NCI-H82 (cell line): ENCODE data around the gene N4BP2L2.

Experiments
- DNase-seq: peaks from one replicate; lab custom pipeline; 2025; lab: John Stamatoyannopoulos, UW

The N4BP2L2 gene

DNA sequence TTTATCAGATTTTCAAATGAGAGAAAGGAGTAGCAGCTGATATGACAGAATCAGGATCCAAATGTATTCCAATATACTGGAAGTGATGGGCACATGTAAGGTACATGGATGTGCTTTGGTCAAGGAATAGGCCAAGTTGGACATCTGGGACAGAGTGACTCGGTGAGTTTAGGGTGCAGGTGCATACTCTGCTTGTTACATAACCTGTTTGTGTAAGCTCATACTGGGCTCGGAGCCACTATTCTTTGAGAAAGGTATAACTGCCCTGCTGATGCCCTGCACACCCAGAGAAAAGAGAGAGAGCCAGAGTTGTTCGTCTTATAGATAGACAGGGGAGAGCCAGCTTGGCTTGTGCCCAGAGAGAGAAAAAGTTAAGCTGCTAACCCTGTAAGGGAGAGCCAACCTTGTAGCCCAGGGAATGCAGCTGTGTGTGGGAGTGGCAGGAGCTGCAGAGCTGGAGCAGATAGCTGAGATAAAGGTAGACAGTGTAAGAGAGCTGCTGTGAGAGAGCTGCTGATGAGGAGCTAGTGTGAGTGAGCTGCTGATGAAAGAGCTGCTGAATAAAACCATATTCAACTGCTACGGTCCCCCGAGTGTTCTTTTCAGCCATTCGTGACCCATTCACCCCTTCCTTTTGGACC, 70.0 kb downstream of the N4BP2L2 start:
- no peak for DNase-seq

GRCh38 chr13:32456591-32456990, 82.0 kb downstream of the N4BP2L2 start:
- DNase-seq, result no peak

GRCh38 chr13:32455594-32455903, 83.0 kb downstream of the N4BP2L2 start:
- DNase-seq, result no peak

DNA sequence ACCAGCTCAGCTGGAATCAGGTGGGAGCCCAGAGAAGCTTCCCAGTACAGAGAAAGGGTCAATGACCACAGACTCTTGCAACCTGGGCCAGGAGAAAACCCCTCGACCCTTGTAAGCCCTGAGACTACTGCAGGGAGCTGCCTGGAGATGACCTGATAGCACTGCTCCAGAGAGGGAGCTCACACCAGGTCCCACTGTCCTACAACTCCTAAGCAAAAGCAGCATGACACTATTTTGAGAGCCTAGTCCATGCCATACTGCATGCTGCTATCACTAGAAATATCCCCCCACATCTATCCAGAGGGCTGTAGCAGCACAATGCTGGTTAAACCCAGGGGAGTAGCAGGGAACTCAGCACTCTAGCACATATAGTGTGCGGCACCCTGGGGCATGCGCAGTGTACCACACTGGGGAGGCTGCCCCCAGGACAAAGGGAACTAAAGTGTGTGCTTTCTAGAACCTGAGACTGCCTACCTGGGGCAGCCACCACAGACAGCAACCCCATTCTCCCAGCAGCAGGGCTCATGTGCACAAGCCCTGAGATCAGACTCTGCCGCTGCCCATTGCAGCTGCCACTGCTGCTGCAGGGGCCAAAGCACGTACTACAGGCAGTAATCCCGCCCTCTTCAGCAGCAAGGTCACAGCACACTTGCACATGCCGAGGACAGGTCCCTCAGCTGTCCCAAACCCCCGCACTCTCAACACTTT, 83.6 kb downstream of the N4BP2L2 start:
- no peak for DNase-seq

DNA sequence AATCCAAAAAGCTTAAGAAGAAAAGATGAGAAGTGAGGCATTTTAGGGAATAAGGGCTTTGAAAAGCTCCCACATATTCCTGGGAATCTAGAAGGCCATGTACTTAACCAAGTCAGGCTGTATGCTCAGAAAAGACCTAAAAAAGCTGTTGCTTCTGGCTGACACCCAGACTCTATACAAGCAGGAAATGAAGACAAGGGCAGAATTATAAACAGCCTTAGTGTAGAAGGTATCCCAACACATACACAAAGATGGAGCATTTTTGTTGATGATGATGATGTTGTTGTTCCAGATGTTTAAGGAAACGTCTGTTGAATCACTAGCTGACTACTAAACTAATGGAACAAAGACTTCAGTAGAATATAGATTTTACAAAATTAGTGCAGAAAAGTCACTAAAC, 84.6 kb downstream of the N4BP2L2 start:
- DNase-seq, result no peak

DNA sequence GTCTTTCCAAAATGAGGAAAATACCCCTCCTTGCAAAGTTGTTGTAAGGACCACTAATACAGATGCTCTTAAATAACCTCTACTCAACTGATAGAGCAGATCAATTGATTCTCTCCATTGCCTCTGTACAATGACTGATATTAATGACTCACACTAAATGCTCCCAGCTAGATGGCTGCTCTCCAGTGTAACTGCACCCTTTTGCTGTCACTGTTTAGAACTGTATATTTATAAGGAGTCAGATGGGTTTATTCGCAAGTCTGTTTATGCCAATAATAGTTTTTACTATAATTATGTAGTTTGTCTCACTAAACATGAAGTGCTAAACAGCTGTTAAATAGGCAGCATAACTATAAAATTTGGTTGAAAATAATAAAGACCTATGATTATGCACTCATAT, 89.6 kb downstream of the N4BP2L2 start:
- DNase-seq, result no peak

DNA sequence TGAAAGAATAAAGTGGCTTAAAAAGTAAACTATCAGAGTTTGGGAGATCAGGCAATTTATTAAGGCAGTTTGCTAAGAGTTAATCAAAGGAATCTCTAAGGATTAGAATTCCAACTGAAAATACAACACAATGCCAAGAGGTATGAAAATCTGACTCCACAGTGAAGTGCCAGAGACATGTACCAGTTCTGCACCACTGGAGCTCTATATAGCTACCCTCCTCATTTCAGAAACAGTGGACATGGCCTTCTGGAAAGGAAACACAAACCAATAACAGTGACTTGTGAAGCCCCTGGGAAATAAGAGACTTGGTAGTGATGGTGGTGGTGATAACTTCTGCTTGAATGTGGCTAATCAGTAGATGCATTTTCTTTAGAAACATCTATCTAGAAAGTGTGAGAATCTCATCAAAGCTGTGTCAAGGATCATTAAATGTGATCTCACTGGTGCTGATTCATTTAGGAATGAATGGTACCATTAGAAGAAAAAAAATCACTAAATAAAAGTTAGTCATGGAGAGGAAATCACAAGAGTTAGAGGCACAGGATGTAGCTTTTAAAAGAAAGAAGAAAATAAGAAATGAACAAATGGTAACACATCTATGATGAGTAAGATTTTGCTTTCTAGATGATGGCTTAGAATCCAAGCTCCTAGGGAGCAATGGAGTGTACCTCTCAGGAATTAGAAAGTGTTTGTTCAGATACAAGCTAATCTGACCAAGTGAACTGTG, 90.5 kb downstream of the N4BP2L2 start:
- DNase-seq, result no peak

DNA sequence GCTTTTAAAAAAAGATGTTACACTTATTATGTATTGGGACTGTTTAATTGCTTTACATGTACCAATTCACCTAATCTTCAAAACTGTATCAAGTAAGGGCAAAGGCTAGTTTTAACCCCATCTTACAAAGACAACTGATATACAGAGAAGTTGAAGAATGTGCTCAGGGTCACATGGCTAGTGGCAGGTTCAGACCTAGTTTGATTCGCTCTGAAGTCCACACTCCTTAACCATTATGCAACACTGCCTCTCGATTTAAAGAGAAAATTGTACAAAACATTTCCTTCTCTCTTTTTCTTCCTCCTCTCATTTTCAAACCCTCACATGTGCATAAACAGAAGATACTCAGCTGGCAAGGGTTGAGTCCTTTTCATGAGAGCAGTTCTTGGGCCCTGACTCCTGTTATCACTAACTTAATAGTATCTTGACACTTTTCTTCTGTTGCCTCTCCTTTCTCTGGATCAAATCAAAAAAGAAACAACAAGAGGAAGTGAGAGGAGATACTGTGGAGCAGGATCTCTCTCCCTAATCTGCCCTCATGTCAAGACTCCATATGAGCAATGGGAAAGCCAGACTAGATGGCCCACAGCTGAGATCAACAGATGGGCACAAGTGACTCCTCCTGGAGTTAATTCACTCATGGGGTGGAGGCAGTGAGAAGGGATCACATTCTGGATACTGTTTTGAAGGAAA, 91.7 kb downstream of the N4BP2L2 start:
- DNase-seq, result peak; percentile 45

- DNase-seq, result no peak
Measured at GRCh38 chr13:32446220-32446619, 92.4 kb downstream of the N4BP2L2 start.

- no peak for DNase-seq
Measured at GRCh38 chr13:32445461-32445860, 93.1 kb downstream of the N4BP2L2 start.

DNA sequence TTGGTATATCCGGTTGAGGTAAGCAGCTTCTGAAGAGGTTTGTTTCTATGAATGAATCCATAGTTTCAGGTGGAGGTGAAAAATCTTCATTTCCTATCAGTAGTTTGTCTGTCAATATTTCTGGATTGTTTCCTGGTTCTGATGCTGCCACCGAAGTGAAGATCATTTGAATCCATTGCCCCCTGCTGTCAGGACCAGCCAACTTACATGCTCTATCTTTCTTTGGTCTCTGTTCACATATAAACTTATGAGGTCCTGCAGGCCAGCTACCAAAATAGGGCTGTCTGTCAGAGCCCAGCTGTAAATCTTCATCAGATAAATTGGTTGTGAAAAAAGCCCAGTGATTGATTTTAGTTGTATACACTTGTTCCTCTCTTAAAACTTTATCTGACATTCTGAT, 95.5 kb downstream of the N4BP2L2 start:
- peak; percentile 46 for DNase-seq

DNA sequence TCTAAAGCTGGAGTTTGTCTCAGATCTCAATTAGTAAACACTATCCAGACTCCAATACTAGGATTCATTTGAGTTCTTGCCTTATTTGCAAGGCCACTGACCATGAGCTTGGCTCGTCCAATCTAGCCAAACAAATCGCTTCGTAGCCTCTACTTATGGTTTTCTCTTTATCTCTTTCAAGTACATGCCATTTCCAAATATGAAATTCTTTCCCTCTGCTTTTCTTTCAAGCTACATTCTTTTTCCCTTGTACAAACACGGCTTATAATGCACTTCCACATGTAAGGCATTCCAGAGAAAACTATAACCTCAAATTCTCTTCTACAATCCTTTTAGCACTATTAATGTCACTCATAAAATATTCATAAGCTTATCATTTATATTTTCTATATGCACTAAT, 99.7 kb downstream of the N4BP2L2 start:
- no peak for DNase-seq

- no peak for DNase-seq
Measured at GRCh38 chr13:32432856-32433255, 105.7 kb downstream of the N4BP2L2 start.

DNA sequence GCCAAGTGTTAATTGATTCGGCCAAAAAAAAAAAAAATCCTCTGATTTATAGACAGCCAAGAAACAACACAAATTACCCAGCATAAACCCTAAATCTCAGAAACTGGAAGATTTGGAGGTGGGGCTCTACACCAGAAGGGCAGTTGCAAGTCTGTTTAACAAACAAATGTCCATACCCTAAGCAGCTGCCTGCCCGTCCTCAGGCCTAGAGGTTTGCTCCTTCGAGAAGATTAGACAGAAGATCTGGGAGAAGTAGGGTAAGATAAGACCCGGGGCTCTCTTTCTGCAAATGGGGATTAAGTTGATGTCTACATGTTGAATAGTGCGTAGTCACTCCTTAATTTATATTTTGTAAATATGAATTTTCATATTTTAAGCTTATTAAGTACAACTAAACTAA, 107.2 kb downstream of the N4BP2L2 start:
- no peak for DNase-seq

DNA sequence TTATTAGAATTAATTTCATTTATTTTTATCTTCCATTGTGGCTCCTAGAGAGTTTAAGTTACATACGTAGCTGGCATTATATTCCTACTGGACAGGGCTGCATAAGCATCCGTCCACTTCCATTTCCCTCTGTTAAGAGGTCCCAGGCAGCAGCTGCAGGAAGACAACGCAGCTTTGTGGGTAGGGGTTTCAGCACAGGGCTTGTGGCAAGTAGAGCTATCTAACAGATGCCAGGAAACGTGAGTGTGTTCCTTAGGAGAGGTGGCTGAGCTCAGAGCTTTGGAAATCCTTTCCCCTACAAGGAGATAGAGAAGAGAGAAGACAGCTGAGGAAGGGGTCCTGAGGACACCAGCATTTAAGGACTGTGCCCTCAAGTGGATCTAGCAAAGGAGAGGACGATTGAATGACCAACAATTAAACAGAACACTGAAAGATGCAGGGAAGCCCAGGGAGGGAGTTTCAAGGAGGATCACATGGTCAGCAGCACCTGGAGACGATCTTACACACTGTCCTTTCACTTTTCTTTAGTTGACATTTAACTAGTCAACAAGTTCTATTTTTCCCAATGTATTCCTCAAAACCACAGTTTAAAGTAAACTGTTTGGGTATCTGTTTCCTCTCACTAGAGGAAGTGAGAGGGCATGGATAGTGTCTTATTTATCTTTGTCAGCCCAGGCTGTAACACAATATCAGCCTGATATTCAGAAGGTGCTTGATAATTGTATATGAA, 108.4 kb downstream of the N4BP2L2 start:
- no peak for DNase-seq

DNA sequence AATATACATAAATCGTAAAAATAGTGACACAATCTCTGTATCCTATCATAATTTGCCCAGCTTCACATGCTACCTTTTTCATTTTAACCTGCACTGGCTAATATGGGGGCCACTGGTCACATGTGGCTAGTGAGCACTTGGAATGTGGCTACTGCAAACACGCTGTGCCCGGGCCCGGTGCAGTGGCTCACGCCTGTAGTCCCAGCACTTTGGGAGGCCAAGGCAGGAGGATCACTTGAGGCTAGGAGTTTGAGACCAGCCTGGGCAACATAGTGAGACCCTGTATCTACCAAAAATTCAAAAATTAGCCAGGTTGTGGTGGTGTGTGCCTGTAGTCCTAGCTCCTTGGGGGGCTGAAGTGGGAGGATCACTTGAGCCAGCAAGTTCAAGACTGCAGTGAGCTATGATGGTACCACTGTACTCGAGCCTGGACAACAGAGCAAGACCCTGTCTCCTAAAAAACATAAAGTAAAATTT, 109.1 kb downstream of the N4BP2L2 start:
- DNase-seq, result no peak

- DNase-seq, result no peak
Measured at GRCh38 chr13:32428581-32429432, 109.8 kb downstream of the N4BP2L2 start.

DNA sequence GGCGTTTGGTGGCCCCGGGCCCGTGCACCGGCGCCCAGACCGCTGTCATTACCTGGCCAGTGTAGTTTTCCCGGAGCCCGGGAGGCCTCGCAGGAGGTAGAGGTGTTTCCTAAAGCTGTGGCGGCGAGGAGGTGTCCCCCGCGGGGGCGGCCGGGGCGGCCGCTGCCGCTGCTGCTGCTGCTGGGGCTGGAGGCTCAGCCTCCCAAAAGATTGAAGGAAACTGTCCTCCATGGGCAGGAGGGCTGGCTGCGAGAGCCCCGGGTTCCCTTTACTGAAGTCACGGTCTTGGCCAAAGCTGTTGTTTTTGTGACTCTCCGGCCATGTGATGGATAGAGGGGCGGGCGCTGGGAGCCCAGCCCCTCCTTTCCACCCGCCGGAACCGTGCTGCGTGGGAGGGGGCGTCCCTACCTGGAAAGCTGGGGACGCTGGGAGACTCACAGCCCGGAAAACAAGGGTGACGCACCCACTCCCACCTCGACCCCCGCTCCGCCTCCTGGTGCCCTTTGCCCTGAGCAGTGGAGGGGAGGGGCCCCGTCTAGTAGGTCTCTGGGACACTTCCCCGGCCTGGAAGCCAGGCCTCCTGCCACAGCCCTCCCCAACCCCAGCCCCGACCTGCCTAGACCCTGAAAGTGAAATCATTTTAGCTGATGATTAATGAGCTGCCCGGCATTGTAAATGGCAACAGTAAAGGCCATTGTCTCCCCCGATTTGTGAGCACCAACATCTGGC, 110.6 kb downstream of the N4BP2L2 start, which contains the start of gene N4BP2L1:
TSS of gene N4BP2L1 (minus strand) at position 279 of the 729 bp plus-strand sequence. CDS start at position 231, 48 bp downstream.
- peak; percentile 69 for DNase-seq

DNA sequence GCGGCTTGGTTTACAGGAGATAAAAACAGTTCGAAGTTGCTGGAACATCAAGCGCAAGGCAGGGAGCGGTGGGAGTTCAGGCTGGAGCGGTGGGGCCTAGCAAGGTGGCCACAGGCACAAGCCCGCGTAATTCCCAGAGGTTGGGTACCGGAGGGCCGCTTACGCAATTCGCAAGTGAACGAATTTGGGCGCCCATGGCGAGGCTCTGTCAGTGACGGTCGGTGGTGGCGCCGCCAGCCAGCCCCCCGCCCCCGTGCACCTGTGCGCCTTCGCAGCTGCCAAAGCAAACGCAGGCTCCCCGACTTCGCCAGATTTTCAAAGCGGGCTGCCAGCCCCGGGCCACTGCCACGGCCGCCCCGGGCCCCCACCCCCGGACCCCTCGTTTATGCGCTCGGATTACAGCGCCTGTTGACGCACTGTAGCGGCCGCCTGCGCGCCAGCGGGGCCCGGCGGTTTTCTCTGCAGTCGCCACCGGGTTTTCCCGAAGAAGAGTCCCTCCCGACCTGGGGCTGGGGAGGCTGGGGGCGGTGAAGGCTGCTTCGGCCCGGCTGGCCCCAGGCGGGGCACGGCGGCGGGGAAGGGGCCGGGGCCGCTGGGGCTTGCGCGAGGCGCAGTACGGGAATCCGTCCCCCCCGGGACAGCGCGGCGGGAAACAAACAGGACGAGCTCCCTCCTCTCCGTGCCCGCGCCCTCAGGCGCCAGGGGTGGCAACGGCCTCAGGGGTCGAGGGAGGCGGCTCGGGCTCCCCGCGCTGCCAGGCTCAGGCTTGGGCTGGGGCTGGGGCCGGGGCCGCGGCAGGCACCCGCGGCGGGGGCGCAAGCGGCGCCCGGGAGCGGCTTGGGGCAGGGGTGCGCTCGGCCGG, 111.4 kb downstream of the N4BP2L2 start:
- DNase-seq, result peak; percentile 64
